ENCODE data around the gene EVA1C.

EVA1C gene

DNA sequence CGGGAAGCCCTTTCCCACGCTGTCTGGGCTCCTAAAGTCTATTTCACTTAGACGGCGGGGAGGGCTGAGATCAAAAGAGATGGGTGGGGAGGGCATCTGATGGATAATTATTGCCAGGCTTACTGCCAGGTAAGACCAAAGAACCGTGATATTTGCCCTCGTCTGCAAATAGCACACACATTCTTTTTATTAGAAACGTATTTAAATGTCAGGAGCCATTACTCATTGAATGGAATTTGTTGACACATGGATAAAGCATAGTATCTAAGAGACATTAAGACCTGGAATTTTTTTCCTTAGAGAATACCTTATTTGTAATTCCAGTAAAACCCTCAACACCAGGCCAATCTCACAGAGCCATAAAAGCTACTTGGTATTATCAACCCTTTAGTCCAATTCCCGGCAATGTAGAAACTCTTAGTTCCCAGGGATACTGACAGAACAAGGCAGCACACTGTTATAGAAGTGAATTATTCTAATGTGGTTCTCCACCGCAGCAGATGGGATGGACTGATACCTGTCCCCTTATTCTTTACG is 30.3 kb upstream of the EVA1C start:
- no peak overlapping the region for H3K4me3 ChIP-seq (ENCODE audit: severe bottlenecking)
- TF ChIP-seq, protein P1, sequence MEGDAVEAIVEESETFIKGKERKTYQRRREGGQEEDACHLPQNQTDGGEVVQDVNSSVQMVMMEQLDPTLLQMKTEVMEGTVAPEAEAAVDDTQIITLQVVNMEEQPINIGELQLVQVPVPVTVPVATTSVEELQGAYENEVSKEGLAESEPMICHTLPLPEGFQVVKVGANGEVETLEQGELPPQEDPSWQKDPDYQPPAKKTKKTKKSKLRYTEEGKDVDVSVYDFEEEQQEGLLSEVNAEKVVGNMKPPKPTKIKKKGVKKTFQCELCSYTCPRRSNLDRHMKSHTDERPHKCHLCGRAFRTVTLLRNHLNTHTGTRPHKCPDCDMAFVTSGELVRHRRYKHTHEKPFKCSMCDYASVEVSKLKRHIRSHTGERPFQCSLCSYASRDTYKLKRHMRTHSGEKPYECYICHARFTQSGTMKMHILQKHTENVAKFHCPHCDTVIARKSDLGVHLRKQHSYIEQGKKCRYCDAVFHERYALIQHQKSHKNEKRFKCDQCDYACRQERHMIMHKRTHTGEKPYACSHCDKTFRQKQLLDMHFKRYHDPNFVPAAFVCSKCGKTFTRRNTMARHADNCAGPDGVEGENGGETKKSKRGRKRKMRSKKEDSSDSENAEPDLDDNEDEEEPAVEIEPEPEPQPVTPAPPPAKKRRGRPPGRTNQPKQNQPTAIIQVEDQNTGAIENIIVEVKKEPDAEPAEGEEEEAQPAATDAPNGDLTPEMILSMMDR (IDR thresholded peaks at IDR 0.05; ENCODE audit: poor library complexity, severe bottlenecking), result no peak
- H3K9me3 ChIP-seq (ENCODE audit: severe bottlenecking), result no peaks in the 10 kb centered on the region
- H3K27ac ChIP-seq (ENCODE audit: poor library complexity, severe bottlenecking), result peak overlapping the region; percentile 87
- H3K27me3 ChIP-seq (ENCODE audit: insufficient read depth, poor library complexity, severe bottlenecking), result no peaks in the 10 kb centered on the region
- peaks cover 40% of the 10 kb centered on the region for H3K4me1 ChIP-seq (ENCODE audit: insufficient read depth, poor library complexity, severe bottlenecking)
- H3K36me3 ChIP-seq (ENCODE audit: low read depth), result peaks cover 88% of the 10 kb centered on the region
- ATAC-seq (ENCODE audit: low read depth) (peak; percentile 78), DNase-seq (ENCODE audit: low spot score) (no peak)

DNA sequence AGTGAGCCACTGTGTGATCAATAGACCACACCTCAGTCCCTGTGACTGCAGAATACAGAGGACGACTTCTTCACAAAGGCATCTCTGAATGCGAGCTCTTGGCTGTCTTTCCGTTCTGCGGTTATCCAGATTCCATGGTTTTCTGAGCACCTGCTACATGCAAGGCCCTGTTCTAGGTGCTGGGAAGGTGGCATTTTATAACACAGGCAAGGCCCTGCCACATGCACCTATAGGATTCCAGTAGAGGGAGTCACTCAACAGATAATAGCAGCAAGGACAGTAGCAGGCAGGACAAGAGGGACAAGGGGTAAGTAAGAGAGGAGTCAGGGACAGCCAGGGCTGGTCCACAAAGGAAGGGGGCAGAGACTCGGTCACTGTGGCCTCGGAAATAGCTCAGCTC is 28.7 kb upstream of the EVA1C start:
- H3K27ac ChIP-seq (ENCODE audit: poor library complexity, severe bottlenecking), result peak overlapping the region; percentile 87
- no peaks in the 10 kb centered on the region for H3K27me3 ChIP-seq (ENCODE audit: insufficient read depth, poor library complexity, severe bottlenecking)
- no peaks in the 10 kb centered on the region for H3K9me3 ChIP-seq (ENCODE audit: severe bottlenecking)
- ATAC-seq (ENCODE audit: low read depth), result no peak
- no peak for DNase-seq (ENCODE audit: low spot score)
- TF ChIP-seq, protein P1 (IDR thresholded peaks at IDR 0.05; ENCODE audit: poor library complexity, severe bottlenecking), result no peak
- H3K4me3 ChIP-seq (ENCODE audit: severe bottlenecking), result no peak overlapping the region
- peaks cover 46% of the 10 kb centered on the region for H3K4me1 ChIP-seq (ENCODE audit: insufficient read depth, poor library complexity, severe bottlenecking)
- peaks cover 84% of the 10 kb centered on the region for H3K36me3 ChIP-seq (ENCODE audit: low read depth)

DNA sequence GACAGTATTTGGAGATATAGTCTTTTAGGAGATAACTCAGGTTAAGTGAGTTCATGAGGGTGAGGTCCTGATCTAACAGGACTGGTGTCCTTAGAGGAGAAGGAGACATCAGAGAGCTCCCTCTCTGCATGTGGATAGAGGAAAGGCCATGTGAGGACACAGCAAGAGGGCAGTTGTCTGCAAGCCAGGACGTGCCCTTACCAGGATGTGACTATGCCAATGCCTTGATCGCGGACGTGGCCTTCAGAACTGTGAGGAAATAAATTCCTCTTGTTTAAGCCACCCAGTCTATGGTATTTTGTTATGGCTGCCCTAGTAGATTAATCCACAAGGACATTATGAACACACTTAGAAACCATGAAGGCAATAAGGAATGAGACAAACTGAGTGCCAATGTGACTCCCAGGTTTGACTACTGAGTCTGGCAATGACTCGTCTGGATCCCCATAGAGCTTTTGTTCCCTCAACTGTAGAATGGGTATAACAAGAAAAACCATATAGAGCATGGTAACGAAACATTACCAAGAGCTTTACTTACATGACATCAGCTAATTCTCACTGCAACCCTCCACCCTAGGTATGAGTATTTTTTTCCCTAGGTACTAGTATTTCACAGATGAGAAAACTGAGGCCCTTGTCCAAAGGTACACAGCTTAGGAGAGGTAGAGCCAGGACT is 26.2 kb upstream of the EVA1C start:
- TF ChIP-seq, protein P1 (IDR thresholded peaks at IDR 0.05; ENCODE audit: poor library complexity, severe bottlenecking), result no peak
- H3K36me3 ChIP-seq (ENCODE audit: low read depth), result peaks cover 79% of the 10 kb centered on the region
- peak; percentile 89 for DNase-seq (ENCODE audit: low spot score)
- ATAC-seq (ENCODE audit: low read depth), result peak; percentile 66
- H3K4me1 ChIP-seq (ENCODE audit: insufficient read depth, poor library complexity, severe bottlenecking), result peaks cover 47% of the 10 kb centered on the region
- H3K9me3 ChIP-seq (ENCODE audit: severe bottlenecking), result no peaks in the 10 kb centered on the region
- H3K4me3 ChIP-seq (ENCODE audit: severe bottlenecking), result no peak overlapping the region
- H3K27ac ChIP-seq (ENCODE audit: poor library complexity, severe bottlenecking), result peak overlapping the region; percentile 88
- no peaks in the 10 kb centered on the region for H3K27me3 ChIP-seq (ENCODE audit: insufficient read depth, poor library complexity, severe bottlenecking)

GRCh38 chr21:32387151-32387550 is 25.4 kb upstream of the EVA1C start:
- peaks cover 76% of the 10 kb centered on the region for H3K36me3 ChIP-seq (ENCODE audit: low read depth)
- peak overlapping the region; percentile 88 for H3K27ac ChIP-seq (ENCODE audit: poor library complexity, severe bottlenecking)
- H3K4me1 ChIP-seq (ENCODE audit: insufficient read depth, poor library complexity, severe bottlenecking), result peaks cover 43% of the 10 kb centered on the region
- H3K27me3 ChIP-seq (ENCODE audit: insufficient read depth, poor library complexity, severe bottlenecking), result no peaks in the 10 kb centered on the region
- TF ChIP-seq, protein P1 (IDR thresholded peaks at IDR 0.05; ENCODE audit: poor library complexity, severe bottlenecking), result no peak
- DNase-seq (ENCODE audit: low spot score), result no peak
- no peaks in the 10 kb centered on the region for H3K9me3 ChIP-seq (ENCODE audit: severe bottlenecking)
- H3K4me3 ChIP-seq (ENCODE audit: severe bottlenecking), result no peak overlapping the region
- no peak for ATAC-seq (ENCODE audit: low read depth)

- Histone ChIP-seq H3K27ac (ENCODE audit: poor library complexity, severe bottlenecking) (peak overlapping the region; percentile 88), H3K36me3 (ENCODE audit: low read depth) (peaks cover 67% of the 10 kb centered on the region)
- TF ChIP-seq, protein P1 (IDR thresholded peaks at IDR 0.05; ENCODE audit: poor library complexity, severe bottlenecking), result no peak
Observed at GRCh38 chr21:32388306-32388705, 24.2 kb upstream of the EVA1C start.

More at GRCh38 chr21:32388306-32388705, 24.2 kb upstream of the EVA1C start:
- no peak overlapping the region for H3K4me3 ChIP-seq (ENCODE audit: severe bottlenecking)
- DNase-seq (ENCODE audit: low spot score) (no peak), ATAC-seq (ENCODE audit: low read depth) (no peak)
- no peaks in the 10 kb centered on the region for H3K27me3 ChIP-seq (ENCODE audit: insufficient read depth, poor library complexity, severe bottlenecking)
- H3K4me1 ChIP-seq (ENCODE audit: insufficient read depth, poor library complexity, severe bottlenecking), result peaks cover 32% of the 10 kb centered on the region
- no peaks in the 10 kb centered on the region for H3K9me3 ChIP-seq (ENCODE audit: severe bottlenecking)
